Gastroesophageal sphincter (tissue), 3 donors: ENCODE results near the gene CACFD1.

Source experiments
- CTCF ChIP-seq, 4 experiments: fragments of 200-600 bp in 2 of 4; fragments of 450-650 bp in 2 of 4; sonication (generic) in 1 of 4; IDR thresholded peaks; one replicate each; pipeline ENCODE4 v1.5.1; 2017 to 2019; ENCODE audit warnings: antibody characterized with exemption in 4 of 4, mild to moderate bottlenecking in 2 of 4, moderate library complexity in 2 of 4
- POLR2A ChIP-seq, 2 donors: fragments of 450-650 bp; IDR thresholded peaks; one replicate each; pipeline ENCODE4 v1.6.1; 2017; ENCODE audit warnings: antibody characterized with exemption in 2 of 2, mild to moderate bottlenecking in 2 of 2, moderate library complexity in 1 of 2
- POLR2AphosphoS5 ChIP-seq: sonication (generic); formaldehyde crosslinking; IDR thresholded peaks from one replicate; pipeline ENCODE4 v1.6.1; 2017; ENCODE audit warnings: antibody characterized with exemption

- TF ChIP-seq CTCF (IDR thresholded peaks at IDR 0.05) (no peak), POLR2A (IDR thresholded peaks at IDR 0.05) (no peak), POLR2AphosphoS5 (no peak)
Observed at GRCh38 chr9:133443982-133444381, 15.8 kb upstream of the CACFD1 start.
